Measurements from ENCODE around the gene C3orf20.

GRCh38 chr3:14672588-14672987, 2.4 kb upstream of the C3orf20 start:
- TF ChIP-seq CTCF (IDR thresholded peaks at IDR 0.05; ENCODE audit: insufficient read depth, low read length, poor library complexity, severe bottlenecking): no peak
- no peak for TF ChIP-seq EZH2phosphoT487 (conservative IDR thresholded peaks at IDR 0.05; ENCODE audit: low read length)

All from SU-DHL-6 (cell line).